Measurements from ENCODE around the gene CDKL1. TPM values are rescaled to one million over a fixed set of nuclear protein-coding genes. Genes with fewer than 3 reads are reported as not detected.
"Not testable (repeated sequence)": the region's sequence is repeated elsewhere in the genome, so short reads cannot be mapped to it uniquely, and the experiment has no call there.

The CDKL1 gene
- total and polyA plus RNA-seq, 7 donors = 0.46 to 4.5 (median 2.0) TPM

GRCh38 chr14:50366589-50366988, 30.1 kb downstream of the CDKL1 start:
- ATAC-seq (no peak), DNase-seq (no peak)
- no peak overlapping the region for H3K4me3 ChIP-seq
- H3K27me3 ChIP-seq (ENCODE audit: insufficient read depth in 3 of 3, low read length in 2 of 3) = no peaks in the 10 kb centered on the region
- H3K36me3 ChIP-seq (ENCODE audit: insufficient read depth in 1 of 2, low read depth in 1 of 2) = no peaks in the 10 kb centered on the region
- H3K9me3 ChIP-seq = no peaks in the 10 kb centered on the region
- TF ChIP-seq CTCF (IDR thresholded peaks at IDR 0.05) = no peak
- intact Hi-C loops (cut with DNase I) = no loop called here
- no peaks in the 10 kb centered on the region for H3K4me1 ChIP-seq
- no peak overlapping the region for H3K27ac ChIP-seq
- WGBS, 3 donors = 84 to 89% (median 87%) methylated on average over 4 of the region's 4 CpGs

DNA sequence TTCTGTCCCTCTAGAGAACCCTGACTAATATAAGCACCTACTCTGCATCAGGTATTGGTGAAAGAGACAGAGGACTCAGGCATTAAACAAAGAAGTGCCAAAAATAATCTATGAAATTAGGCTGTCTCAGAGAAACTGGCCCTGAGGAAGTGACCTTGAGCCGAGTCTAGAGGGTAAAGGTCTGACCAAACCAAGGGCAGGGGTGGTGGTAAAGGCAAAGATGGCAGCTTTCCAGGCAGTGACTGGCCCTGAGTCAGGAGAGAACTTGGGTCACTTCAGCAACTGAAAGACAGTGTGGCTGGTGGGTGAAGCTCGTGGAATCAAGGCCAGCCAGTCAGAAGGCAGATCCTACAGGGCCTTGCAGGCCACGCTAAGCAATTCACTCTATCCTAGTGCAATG, 30.6 kb downstream of the CDKL1 start:
- no peak for DNase-seq
- H3K4me1 ChIP-seq = no peaks in the 10 kb centered on the region
- H3K4me3 ChIP-seq = no peak overlapping the region
- H3K9me3 ChIP-seq = no peaks in the 10 kb centered on the region
- no peaks in the 10 kb centered on the region for H3K36me3 ChIP-seq (ENCODE audit: insufficient read depth in 1 of 2, low read depth in 1 of 2)
- H3K27ac ChIP-seq = no peak overlapping the region
- intact Hi-C loops (cut with DNase I) = no loop called here
- 83 to 84% (median 83%) methylated on average over 3 of the region's 3 CpGs for WGBS, 3 donors
- no peak for TF ChIP-seq CTCF (IDR thresholded peaks at IDR 0.05)
- no peaks in the 10 kb centered on the region for H3K27me3 ChIP-seq (ENCODE audit: insufficient read depth in 3 of 3, low read length in 2 of 3)
- ATAC-seq = no peak

DNA sequence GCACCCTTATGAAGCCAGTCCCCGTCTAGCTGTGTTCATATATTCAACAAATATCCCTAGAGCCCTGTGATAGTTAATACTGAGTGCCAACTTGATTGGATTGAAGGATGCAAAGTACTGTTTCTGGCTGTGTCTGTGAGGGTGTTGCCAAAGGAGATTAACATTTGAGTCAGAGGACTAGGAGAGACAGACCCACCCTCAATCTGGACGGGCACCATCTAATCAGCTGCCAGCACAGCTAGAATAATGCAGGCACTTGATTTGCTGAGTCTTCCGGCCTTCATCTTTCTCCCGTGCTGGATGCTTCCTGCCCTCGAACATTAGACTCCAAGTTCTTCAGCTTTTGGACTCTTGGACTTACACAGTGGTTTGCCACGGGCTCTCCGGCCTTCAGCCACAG, 31.1 kb downstream of the CDKL1 start:
- ATAC-seq; DNase-seq; H3K4me1 ChIP-seq; H3K4me3 ChIP-seq; H3K27me3 ChIP-seq (ENCODE audit: insufficient read depth in 3 of 3, low read length in 2 of 3); H3K9me3 ChIP-seq; intact Hi-C loops (cut with DNase I); H3K27ac ChIP-seq; H3K36me3 ChIP-seq (ENCODE audit: insufficient read depth in 1 of 2, low read depth in 1 of 2): not testable (repeated sequence)
- 71 to 77% (median 73%) methylated on average over 7 of the region's 7 CpGs for WGBS, 3 donors

- H3K36me3 ChIP-seq (ENCODE audit: insufficient read depth in 1 of 2, low read depth in 1 of 2) = no peaks in the 10 kb centered on the region
- intact Hi-C loops (cut with DNase I) = no loop called here
- WGBS, 3 donors = 90 to 94% (median 92%) methylated on average over 1 of the region's 1 CpG
- no peaks in the 10 kb centered on the region for H3K4me1 ChIP-seq
- no peak overlapping the region for H3K27ac ChIP-seq
- no peaks in the 10 kb centered on the region for H3K9me3 ChIP-seq
- TF ChIP-seq CTCF (IDR thresholded peaks at IDR 0.05) = no peak
- no peak for ATAC-seq
- no peak for DNase-seq
- no peak overlapping the region for H3K4me3 ChIP-seq
- no peaks in the 10 kb centered on the region for H3K27me3 ChIP-seq (ENCODE audit: insufficient read depth in 3 of 3, low read length in 2 of 3)
Measured at GRCh38 chr14:50364792-50365191, 31.9 kb downstream of the CDKL1 start.

GRCh38 chr14:50363714-50364111, 33.0 kb downstream of the CDKL1 start:
- Histone ChIP-seq H3K27ac (peak overlapping the region; percentile 30), H3K4me1 (no peaks in the 10 kb centered on the region), H3K9me3 (no peaks in the 10 kb centered on the region), H3K27me3 (ENCODE audit: insufficient read depth in 3 of 3, low read length in 2 of 3) (no peaks in the 10 kb centered on the region), H3K4me3 (peak overlapping the region; percentile 33), H3K36me3 (ENCODE audit: insufficient read depth in 1 of 2, low read depth in 1 of 2) (no peaks in the 10 kb centered on the region)
- no peak for TF ChIP-seq CTCF (IDR thresholded peaks at IDR 0.05)
- ATAC-seq = peak in 1 of 4 donors; percentile 61
- DNase-seq = no peak
- WGBS, 3 donors = 12 to 24% (median 18%) methylated on average over 4 of the region's 4 CpGs
- intact Hi-C loops (cut with DNase I) = no loop called here

All from psoas muscle (tissue), 8 donors.